ENCODE results near the gene PTPRCAP. TPM values are rescaled to one million over a fixed set of nuclear protein-coding genes. Genes with fewer than 3 reads are reported as not detected.

PTPRCAP gene
- polyA plus RNA-seq, 1 donor (not counting 4 experiments of a cell fraction or from before 2014, with no cell fraction given), result not detected

GRCh38 chr11:67458266-67458665 lies 20.8 kb upstream of the PTPRCAP start:
- no peak overlapping the region for H2AFZ ChIP-seq (ENCODE audit: control insufficient read depth, low read length)
- H4K20me1 ChIP-seq (ENCODE audit: control insufficient read depth, extremely low read depth, insufficient read depth, low read length), result no peaks in the 10 kb centered on the region
- no peaks in the 10 kb centered on the region for H3K27me3 ChIP-seq (ENCODE audit: control insufficient read depth, extremely low read depth, insufficient read depth, low read length)
- H3K4me3 ChIP-seq (ENCODE audit: control insufficient read depth in 2 of 3, extremely low read depth in 1 of 3, insufficient read depth in 2 of 3, low read depth in 1 of 3, low read length in 3 of 3), result no peak overlapping the region
- no peak for DNase-seq (ENCODE audit: low read depth, low spot score)
- H3K27ac ChIP-seq (ENCODE audit: control insufficient read depth, insufficient read depth, low read length), result no peak overlapping the region
- H3K4me2 ChIP-seq (ENCODE audit: control insufficient read depth, extremely low read depth, insufficient read depth, low read depth, low read length), result no peak overlapping the region
- no peaks in the 10 kb centered on the region for H3K79me2 ChIP-seq (ENCODE audit: control insufficient read depth, insufficient read depth, low read length)
- H3K9ac ChIP-seq (ENCODE audit: control insufficient read depth, extremely low read depth, insufficient read depth, low read length), result no peak overlapping the region
- dilution Hi-C loops (cut with MboI; ENCODE audit: extremely low pct_ligation_motif_present, low sequenced_read_pairs), result no loop called here
- TF ChIP-seq CTCF (optimal IDR thresholded peaks at IDR 0.05 in 1 of 3, IDR thresholded peaks at IDR 0.05 in 1 of 3, conservative IDR thresholded peaks at IDR 0.05 in 1 of 3; ENCODE audit: extremely low read depth in 1 of 3, insufficient read depth in 2 of 3, low read length in 3 of 3) (no peak), EZH2 (IDR thresholded peaks at IDR 0.05; ENCODE audit: low read length) (no peak)
- FAIRE-seq, result no peak
- no peaks in the 10 kb centered on the region for H3K9me1 ChIP-seq (ENCODE audit: control insufficient read depth, extremely low read depth, insufficient read depth, low read length)
- H3K4me1 ChIP-seq (ENCODE audit: control insufficient read depth, extremely low read depth, insufficient read depth, low read length), result peaks cover 2% of the 10 kb centered on the region
- no peaks in the 10 kb centered on the region for H3K9me3 ChIP-seq (ENCODE audit: control insufficient read depth, low read depth, low read length)
- H3K36me3 ChIP-seq (ENCODE audit: control insufficient read depth in 2 of 2, extremely low read depth in 1 of 2, insufficient read depth in 2 of 2, low read length in 2 of 2), result no peaks in the 10 kb centered on the region

DNA sequence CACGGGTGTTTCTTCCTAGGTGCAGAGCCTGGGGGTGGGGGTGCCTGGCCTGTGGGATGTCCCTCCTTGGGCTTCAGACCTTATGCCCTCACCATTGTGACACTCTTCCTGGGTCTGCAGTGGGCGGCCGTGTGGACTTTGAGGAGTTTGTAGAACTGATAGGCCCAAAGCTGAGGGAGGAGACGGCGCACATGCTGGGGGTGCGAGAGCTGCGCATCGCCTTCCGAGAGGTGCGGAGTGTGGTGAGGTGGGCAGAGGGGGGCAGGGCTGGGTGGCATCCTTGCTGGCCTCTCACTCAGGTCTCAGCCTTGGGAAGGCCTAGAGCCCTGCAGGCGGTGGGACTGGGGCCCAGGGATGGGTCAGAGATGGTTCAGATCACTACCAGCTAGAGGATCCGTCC lies 20.0 kb upstream of the PTPRCAP start:
- Histone ChIP-seq H3K4me2 (ENCODE audit: control insufficient read depth, extremely low read depth, insufficient read depth, low read depth, low read length) (no peak overlapping the region), H3K79me2 (ENCODE audit: control insufficient read depth, insufficient read depth, low read length) (no peaks in the 10 kb centered on the region), H2AFZ (ENCODE audit: control insufficient read depth, low read length) (no peak overlapping the region), H3K36me3 (ENCODE audit: control insufficient read depth in 2 of 2, extremely low read depth in 1 of 2, insufficient read depth in 2 of 2, low read length in 2 of 2) (no peaks in the 10 kb centered on the region), H3K9ac (ENCODE audit: control insufficient read depth, extremely low read depth, insufficient read depth, low read length) (no peak overlapping the region), H3K4me1 (ENCODE audit: control insufficient read depth, extremely low read depth, insufficient read depth, low read length) (peaks cover 2% of the 10 kb centered on the region), H3K27ac (ENCODE audit: control insufficient read depth, insufficient read depth, low read length) (no peak overlapping the region), H4K20me1 (ENCODE audit: control insufficient read depth, extremely low read depth, insufficient read depth, low read length) (no peaks in the 10 kb centered on the region), H3K9me3 (ENCODE audit: control insufficient read depth, low read depth, low read length) (no peaks in the 10 kb centered on the region), H3K4me3 (ENCODE audit: control insufficient read depth in 2 of 3, extremely low read depth in 1 of 3, insufficient read depth in 2 of 3, low read depth in 1 of 3, low read length in 3 of 3) (no peak overlapping the region), H3K9me1 (ENCODE audit: control insufficient read depth, extremely low read depth, insufficient read depth, low read length) (no peaks in the 10 kb centered on the region), H3K27me3 (ENCODE audit: control insufficient read depth, extremely low read depth, insufficient read depth, low read length) (no peaks in the 10 kb centered on the region)
- dilution Hi-C loops (cut with MboI; ENCODE audit: extremely low pct_ligation_motif_present, low sequenced_read_pairs), result no loop called here
- DNase-seq (ENCODE audit: low read depth, low spot score) (no peak), FAIRE-seq (no peak)
- TF ChIP-seq CTCF (optimal IDR thresholded peaks at IDR 0.05 in 1 of 3, IDR thresholded peaks at IDR 0.05 in 1 of 3, conservative IDR thresholded peaks at IDR 0.05 in 1 of 3; ENCODE audit: extremely low read depth in 1 of 3, insufficient read depth in 2 of 3, low read length in 3 of 3), result no peak

Measured in keratinocyte (primary cell).